ENCODE measurements around the gene EMC7.
"Not testable (repeated sequence)": the region's sequence is repeated elsewhere in the genome, so short reads cannot be mapped to it uniquely, and the experiment has no call there.

The EMC7 gene

DNA sequence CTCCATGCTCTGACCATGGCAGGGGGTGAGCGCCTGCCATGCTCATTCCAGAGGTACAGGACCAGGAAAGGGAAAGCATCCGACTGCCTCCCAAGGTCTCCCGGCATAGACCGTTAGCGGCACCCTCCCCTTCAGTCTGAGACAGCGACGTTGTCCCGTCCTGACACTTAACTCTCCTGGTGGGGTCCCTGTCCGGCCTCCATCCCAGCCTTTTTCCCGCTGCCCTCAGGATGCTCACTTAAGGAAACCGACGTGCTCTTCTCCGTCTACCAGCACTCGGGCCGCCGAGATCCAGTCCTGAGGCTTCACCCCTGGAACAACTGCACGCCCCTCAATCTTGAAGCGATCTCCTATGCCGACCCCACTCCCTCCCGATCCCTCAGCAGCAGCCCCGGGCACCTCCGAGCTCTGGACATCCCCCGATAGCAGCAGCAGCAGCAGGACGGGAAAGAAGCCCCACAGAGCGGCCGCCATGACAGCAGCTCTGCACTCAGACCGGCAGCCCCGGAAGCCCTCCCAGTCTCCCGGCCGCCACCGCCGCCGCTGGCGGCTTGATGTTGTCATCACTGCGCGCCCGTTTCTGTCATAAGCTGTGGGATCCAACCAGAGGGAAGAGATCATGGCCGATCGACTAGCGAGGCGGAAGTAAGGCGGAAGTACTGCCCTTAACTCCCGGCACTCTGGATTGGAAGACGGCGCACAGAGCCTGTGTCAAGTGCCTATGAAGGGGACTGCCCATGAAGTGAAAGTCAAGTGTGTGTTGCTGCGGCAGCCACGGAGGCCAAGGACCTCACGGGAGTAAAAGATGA lies at the start of gene EMC7, which contains the start of gene PGBD4:
TSS of gene EMC7 (minus strand) at position 497 of the 809 bp plus-strand sequence. CDS start at position 474, 23 bp downstream.
TSS of gene PGBD4 (plus strand) at position 718 of the 809 bp plus-strand sequence. CDS start 449 bp downstream, outside the sequence.
- DNase-seq (ENCODE audit: low spot score), result peak; percentile 94

DNA sequence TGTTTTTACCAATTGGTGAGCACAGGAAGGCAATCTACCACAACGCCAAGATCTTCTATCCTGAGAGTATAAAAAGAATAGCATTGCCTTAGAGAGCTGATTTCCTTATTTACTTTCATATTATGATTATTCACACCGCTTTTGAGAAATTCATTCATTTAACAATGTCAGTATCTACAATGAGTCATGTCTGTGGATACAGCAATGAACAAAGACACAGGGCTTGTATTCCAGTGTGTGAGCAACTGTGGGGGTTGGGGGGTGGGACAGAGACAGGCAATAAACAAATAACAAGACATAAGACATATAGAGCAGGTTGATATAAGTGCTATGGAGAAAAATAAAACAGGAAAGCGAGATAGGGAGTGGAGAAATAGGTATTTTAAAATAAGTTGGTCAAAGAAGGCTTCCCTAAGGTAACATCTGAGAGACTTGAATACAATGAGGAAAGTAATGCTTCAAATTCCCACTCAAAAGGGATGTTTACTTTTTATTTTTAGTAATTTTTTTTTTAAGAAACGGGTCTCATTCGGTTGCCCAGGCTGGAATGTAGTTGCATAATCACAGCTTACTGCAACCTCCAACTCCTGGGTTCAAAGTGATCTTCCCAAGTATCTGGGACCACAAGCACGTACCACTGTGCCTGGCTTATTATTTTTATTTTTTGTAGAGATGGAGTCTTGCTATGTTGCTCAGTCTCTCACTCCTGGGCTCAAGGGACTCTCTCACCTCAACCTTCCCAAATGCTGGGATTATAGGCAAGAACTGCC lies 45.9 kb upstream of the EMC7 start:
- DNase-seq (ENCODE audit: low spot score), result no peak

DNA sequence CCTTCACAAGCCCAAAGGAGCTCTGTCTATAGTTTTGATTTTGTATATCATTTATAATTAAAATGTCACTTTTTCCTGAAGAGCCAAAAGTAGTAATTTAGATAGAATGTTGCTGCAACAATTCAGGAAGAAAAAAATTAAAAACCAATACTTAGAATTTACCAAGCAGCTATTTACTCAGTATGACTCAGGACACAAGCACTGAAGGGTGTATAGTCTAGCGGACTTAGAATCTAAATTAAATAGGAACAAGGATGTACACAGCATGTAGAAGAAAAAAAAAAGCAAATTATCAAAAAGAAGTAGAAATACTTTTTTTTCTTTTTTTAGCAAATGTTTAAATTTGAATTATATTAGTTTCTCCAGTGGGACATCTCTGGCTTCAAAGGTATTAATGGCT lies 31.8 kb upstream of the EMC7 start:
- no peak for DNase-seq (ENCODE audit: low spot score)

DNA sequence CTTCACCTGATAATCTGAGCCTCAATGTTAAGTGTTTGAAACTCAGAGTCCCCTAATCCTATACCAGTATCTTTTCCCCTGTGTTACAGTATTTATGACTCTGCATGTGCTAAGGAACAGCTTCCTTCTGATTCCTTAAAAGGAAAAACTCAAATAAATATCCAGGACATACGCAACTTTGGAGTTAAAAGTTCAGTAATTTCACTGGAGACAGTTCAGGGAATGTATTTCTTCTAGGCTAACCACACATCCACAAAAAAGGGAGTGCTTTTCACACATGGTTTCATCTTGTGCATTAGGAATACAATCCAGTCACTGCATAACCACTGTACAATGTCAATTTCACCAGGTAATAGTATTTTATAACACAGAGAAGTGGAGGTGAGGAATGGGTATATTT lies 31.2 kb upstream of the EMC7 start:
- no peak for DNase-seq (ENCODE audit: low spot score)

DNA sequence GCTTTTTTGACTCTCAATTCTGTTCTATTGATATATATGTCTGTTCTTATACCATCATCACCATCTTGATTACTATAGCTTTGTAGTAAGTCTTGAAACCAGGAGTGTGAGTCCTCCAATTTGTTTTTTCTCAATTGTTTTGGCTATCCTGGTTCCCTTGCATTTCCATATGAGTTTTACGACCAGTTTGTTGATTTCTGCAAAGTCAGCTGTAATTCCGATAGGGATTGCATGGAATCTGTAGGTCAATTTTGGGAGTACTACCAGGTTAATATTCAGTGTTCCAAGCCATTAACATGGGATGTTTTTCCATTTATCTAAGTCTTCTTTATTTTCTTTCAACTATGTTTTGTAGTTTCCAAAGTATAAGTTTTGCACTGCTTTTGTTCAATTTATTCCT lies 27.2 kb upstream of the EMC7 start:
- no peak for DNase-seq (ENCODE audit: low spot score)

DNA sequence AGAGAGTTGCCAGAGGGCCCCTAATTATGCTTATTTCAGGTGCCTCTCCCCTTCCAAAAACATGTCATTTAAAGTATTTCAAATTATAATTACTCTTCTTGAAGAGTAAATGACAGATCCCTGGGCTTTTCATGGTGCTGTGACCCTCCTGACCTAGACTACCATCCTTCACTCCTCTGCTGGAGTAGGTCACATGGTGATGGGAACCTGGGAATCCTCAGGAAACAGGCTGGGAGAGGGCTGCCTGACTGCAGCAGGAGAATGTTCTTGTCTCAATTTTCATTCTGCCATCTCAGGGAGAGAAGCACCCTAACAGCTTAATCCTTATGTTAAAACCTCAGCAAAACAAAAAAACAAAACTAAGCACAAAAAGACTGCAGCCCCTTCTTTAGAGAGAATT lies 24.9 kb upstream of the EMC7 start:
- DNase-seq (ENCODE audit: low spot score), result no peak

DNA sequence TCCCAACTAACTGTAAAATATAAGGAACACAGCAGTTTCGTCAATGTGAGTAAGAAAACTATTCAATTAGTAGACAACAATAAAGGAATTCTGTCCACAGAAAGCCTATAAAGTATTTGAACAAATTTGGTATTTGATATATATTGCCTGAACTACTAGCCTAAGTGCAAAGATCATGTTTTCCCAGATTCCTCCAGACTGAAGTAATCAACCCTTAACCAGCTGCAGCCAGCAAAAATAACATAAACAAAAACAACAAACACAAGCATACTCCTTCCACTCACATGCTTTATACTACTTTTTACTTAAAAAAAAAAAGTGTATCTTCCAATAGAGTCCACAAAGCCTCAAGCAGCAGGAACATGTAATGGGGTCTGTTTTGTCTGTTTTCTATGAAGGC lies 24.3 kb upstream of the EMC7 start:
- DNase-seq (ENCODE audit: low spot score), result no peak

DNA sequence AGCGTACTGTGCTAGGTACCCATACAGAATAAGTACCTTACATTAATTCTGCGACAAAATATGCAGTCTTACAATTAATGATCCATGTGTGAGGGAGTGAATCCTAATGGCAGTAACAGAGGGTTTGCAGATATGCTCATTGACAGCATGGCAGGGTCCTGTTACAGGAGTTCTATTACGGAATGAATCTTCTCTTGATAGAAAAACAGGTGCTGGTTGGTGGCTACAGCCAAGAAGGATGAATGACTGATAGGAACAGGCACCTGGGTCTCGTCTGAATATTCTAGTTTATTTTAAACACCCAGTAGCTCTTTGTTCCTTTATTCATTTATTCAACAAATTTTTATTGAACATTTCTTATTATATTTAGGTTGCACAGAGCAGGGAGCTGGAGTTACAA lies 23.0 kb upstream of the EMC7 start:
- no peak for DNase-seq (ENCODE audit: low spot score)

DNA sequence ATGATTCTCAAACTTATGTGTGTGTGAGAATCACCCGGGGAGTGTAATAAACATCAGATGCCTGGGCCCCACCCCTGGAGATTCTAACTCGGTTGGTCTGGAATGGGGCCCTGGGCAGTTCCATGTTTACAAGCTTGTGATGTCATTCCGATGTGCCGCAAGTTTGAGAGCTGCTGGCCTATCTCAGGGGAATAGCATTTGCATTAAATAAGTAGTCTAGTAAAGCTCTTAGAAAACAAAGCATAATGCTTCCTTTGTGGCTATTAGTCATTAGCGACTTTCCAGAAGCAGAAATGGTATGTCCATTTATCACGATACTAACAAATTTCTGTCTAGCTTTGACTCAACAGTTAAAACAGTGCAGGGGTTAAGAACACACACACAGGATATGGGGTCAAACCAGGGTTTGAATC lies 21.1 kb upstream of the EMC7 start:
- DNase-seq (ENCODE audit: low spot score), result no peak

DNA sequence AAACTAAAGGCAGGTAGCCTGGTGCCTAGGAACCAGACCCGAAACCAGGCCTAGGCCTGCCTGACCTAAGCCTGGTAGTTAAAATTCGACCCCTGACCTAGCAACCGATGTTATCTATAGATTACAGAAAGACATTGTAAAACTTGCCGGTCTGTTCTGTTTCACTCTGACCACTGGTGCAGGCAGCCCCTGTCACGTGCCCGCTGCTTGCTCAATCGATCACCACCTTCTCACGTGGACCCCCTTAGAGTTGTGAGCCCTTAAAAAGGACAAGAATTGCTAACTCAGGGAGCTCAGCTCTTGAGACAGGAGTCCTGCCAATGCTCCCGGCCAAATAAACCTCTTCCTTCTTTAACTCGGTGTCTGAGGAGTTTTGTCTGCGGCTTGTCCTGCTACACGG lies 20.1 kb upstream of the EMC7 start:
- DNase-seq (ENCODE audit: low spot score), result not testable (repeated sequence)

DNA sequence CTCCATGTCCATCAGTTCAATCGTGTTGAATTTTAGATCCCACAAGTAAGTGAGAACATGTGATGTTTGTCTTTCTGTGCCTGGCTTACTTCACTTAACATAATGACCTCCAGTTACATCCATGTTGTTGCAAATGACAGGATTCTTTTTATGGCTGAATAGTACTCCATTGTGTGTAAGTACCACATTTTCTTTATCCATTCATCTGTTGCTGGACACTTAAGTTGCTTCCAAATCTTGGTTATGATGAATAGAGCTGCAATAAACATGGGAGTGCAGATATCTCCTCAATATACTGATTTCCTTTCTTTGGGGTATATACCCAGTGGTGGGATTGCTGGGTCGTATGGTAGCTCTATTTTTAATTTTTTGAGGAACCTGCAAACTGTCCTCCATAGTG lies 18.8 kb upstream of the EMC7 start:
- not testable (repeated sequence) for DNase-seq (ENCODE audit: low spot score)

DNA sequence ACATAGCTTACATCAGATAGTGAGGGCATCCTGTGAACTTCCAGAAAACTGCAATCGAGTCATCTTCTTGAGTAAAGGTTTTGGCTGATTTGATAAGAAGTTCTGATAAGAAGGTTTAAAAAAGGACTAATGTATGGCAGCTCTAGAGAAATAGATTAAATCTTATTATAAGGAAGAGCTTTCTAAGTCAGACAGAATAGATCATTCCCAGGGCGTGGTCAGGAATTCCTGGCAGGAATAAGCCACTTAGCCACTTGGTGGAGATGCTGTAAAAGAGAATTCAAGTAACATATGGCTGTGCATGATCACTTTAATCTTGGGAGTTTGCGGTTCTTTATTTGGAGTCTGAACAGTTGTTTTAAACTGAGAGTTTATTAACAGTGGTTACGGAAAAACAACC lies 17.6 kb upstream of the EMC7 start:
- no peak for DNase-seq (ENCODE audit: low spot score)

DNA sequence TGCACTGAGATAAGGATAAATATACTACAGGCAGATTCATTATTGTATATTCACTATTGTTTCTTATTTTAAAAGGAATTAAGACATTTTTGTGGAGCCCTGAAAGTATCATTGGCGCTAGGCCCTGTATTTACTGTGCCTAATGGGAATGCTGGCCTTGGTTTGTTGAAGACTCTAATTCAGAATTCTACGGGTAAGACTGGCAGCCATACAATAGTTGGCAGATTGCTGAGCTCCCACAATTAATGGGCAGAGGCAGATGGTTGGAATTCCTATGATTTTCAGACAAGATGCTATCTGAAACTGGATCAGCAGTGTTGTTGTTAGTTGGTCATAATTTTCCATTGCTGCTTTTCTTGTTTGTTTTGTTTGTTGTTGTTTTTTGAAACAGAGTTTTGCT lies 15.0 kb upstream of the EMC7 start:
- no peak for DNase-seq (ENCODE audit: low spot score)

DNA sequence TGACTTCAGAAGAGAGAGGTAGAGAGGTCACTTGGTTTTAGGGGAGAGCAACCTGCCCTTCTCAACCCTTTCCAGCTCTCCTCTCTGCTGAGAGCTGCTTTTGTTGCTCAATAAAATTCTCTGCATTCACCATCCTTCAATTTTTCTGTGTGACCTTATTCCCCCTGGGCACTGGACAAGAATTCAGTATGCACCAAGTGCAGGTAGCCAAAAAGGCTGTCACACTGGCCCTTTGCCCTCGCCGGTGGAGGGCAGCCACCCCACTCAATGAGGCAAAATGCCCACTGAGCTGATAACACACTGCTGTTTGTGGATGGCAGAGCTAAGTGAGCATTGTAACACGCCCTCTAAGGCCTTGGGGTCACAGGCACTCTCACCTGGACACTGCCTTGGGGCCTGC lies 13.1 kb upstream of the EMC7 start:
- no peak for DNase-seq (ENCODE audit: low spot score)

DNA sequence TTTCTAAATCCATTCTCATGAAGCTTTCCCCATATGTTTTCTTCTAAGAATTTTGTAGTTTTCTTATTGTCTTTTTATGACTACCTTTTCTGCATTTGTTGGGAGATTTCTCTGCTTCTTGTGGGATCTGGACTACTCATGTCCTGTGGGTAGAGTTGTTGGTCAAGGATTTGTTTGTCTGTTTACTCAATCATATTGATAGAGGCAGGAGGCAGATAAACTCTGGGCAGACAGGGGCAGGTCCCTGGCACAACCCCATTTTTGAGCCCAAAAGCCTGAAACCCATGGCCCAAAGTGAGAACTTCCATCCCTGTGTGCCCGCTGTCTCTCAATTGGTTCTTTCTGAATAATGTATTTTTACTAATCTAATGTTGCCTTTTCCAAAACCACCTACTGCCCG lies 12.6 kb upstream of the EMC7 start:
- no peak for DNase-seq (ENCODE audit: low spot score)

DNA sequence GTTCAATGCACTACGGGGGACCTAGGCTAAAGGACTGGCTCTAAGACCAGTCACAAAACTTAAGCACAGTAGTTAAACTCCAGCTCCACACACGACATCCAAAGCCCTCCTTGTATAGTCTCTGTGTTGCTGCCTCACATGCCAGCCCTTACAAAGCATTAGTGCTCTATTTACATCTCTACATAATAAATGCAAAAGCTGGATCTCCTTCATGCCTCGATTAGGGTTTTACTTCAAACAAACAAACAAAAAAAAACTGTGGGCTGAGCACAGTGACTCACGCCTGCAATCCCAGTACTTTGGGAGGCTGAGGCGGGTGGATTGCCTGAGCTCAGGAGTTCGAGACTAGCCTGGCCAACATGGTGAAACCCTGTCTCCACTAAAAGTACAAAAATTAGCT lies 9.8 kb upstream of the EMC7 start:
- no peak for DNase-seq (ENCODE audit: low spot score)

DNA sequence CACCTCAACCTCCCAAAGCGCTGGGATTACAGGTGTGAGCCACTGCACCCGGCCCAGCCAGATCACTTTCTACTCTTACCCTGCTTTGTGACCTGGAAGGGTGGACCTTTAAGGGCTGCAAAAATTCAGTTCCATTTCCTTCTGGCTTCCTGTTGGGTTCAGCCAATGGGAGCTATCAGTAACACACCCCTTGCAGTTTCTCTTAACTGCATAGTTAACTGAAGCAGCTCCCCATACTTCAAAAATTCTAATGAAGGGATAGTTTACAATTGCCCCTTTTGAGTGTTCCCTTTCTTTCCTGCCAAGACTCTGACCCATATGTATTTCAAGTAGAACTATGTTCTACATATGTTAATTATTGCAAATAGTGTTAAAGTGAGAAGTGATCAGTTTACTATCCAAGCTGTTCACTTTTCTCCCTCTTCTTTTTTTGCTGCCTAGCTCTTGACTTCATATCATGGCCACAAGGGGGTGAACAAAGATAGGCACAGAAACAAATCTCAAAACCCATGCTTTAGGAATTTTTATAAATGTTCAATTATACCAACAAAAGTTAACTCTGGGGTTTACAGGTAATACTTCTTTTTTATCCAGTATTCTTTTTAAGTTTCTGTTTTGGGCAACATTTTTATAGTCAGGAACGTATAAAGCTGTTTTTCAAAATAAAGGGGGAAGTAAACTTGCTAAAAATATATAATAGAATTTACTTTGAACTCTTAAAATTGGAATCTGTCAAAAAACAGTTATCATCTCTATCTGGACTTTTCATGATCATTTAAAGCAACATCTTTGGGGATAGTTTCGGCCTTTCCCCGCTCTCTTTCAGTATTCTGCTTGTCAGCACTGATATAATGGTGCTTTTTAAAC lies 8.4 kb upstream of the EMC7 start:
- peak; percentile 13 for DNase-seq (ENCODE audit: low spot score)

DNA sequence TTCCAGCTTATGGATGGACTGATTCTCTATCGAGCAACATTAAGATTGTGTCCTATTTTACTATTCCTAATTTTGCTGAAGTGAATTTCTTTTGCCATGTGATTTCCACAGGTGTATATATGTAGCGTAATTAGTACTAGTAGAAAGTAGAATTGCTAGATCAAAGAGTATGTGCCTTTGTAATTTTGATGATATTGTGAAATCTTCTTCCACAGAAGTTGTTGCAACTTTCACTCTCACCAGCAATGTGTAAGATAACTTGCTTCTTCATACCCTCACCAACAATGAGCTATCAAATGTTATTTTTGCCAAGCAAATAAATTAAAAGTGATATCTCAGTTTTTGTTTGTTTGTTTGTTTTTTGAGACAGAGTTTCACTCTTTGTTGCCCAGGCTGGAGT lies 5.7 kb upstream of the EMC7 start:
- DNase-seq (ENCODE audit: low spot score), result no peak

DNA sequence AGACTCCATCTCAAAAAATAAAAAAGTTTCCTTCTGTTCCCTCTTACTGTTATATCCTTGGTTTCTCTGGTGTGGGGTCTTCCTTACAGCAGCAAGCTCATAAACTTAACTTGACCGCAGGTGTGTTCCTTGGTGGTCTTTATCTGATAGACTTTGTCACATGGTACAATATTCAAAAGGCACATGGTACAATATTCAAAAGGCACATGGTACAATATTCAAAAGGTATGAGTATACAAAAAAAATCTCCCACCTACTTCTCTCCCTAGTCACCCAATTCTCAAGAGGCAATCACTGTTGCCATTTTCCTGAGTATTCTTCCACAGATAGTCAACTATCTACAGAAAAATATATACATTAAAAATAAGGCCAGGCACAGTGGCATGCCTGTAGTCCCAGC lies 4.8 kb upstream of the EMC7 start:
- DNase-seq (ENCODE audit: low spot score), result no peak

DNA sequence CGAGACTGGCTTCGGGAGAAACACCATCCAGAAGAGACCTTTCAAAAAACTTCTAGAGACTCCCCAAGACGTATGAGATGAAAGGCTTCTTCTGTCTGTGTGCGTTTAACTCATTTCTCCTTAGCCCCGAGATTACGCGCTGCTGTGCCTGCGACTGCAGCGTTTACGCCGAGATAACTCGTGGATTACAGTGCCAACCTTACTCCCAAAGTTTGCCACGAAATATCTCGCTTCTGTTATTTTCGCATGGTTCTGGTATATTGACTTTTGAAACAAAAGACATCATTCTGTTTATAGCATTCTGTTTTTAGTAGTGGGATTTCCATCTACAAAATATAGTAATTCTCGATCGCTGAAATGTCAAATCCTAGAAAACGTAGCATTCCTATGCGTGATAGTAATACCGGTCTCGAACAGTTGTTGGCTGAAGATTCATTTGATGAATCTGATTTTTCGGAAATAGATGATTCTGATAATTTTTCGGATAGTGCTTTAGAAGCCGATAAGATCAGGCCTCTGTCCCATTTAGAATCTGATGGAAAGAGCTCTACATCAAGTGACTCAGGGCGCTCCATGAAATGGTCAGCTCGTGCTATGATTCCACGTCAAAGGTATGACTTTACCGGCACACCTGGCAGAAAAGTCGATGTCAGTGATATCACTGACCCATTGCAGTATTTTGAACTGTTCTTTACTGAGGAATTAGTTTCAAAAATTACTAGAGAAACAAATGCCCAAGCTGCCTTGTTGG lies 688 bp upstream of the EMC7 start:
- no peak for DNase-seq (ENCODE audit: low spot score)

DNA sequence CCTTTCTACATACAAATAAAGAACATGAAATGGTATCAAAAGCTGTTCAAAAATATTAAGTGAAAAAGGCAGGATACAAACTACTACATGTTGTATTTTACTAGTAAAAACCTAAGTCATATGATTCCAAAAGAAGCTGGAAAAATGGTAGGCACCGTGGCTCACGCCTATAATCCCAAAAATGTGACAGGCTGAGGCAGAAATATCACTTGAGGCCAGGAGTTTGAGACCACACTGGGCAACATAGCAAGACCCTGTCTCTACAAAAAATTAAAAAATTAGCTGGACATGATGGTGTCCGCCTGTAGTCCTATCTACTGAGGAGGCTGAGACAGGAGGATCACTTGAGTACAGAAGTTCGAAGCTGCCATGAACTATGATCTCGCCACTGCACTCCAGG lies 1.7 kb downstream of the EMC7 start:
- DNase-seq (ENCODE audit: low spot score), result no peak

DNA sequence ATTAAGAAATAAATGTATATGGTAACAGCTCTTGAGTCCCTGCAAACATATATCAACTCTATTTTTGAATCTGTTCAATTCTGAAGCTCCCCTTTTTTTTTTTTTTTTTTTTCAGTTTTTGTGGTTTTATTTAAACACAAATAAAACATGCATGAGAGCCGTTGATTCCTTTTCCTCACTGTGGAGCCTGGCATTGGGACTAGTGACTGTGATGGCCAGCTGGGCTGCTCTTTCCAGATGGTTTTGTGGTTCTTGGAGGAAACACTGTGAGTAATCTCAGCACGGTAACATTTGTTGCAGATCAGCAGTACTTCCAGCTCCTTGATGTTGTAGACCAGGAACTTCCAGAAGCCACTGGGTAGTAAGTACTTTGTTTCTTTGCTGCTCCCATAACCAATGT lies 15.9 kb downstream of the EMC7 start:
- no peak for DNase-seq (ENCODE audit: low spot score)

All from germinal center (tissue), 1 donor.